Aorta (tissue), 5 donors: ENCODE results near the gene REXO4. TPM values are rescaled to one million over a fixed set of nuclear protein-coding genes. Genes with fewer than 3 reads are reported as not detected.

Experiments used
- ATAC-seq: fragments of 200-7000 bp; cut with Tn5 transposase; one replicate; pipeline ENCODE4 v1.9.1; 2022; ENCODE audit warnings: moderate library complexity; ENCODE audit not compliant: low FRiP score
- DNase-seq, 2 donors: peaks; one replicate each; pipeline ENCODE4 v3.0.0-alpha.2; 2020
- H3K27ac ChIP-seq, 2 donors: one replicate each; pipeline ENCODE4 v1.5.1; 2013; ENCODE audit warnings: low read length in 2 of 2, mild to moderate bottlenecking in 2 of 2, moderate library complexity in 2 of 2, control low read depth in 1 of 2, inconsistent platforms in 1 of 2, low read depth in 1 of 2
- H3K27me3 ChIP-seq, 2 donors: one replicate each; pipeline ENCODE4 v1.6.1; 2013; ENCODE audit warnings: control low read depth in 1 of 2, low read length in 1 of 2, mild to moderate bottlenecking in 1 of 2, moderate library complexity in 1 of 2; ENCODE audit not compliant: insufficient read depth in 2 of 2, control insufficient read depth in 1 of 2
- H3K36me3 ChIP-seq, 2 donors: one replicate each; pipeline ENCODE4 v1.6.1; 2013; ENCODE audit warnings: control low read depth in 1 of 2, low read length in 1 of 2, mild to moderate bottlenecking in 1 of 2; ENCODE audit not compliant: insufficient read depth in 2 of 2, control insufficient read depth in 1 of 2
- H3K4me1 ChIP-seq, 2 donors: one replicate each; pipeline ENCODE4 v1.6.1; 2013; ENCODE audit warnings: low read length in 2 of 2, control low read depth in 1 of 2, mild to moderate bottlenecking in 1 of 2, moderate library complexity in 1 of 2; ENCODE audit not compliant: insufficient read depth in 2 of 2, control insufficient read depth in 1 of 2
- H3K4me3 ChIP-seq, 2 donors: one replicate each; pipeline ENCODE4 v1.5.1; 2013; ENCODE audit warnings: low read length in 2 of 2, control low read depth in 1 of 2, mild to moderate bottlenecking in 1 of 2
- H3K9me3 ChIP-seq: one replicate; pipeline ENCODE4 v1.6.1; 2013; ENCODE audit warnings: mild to moderate bottlenecking, low read length; ENCODE audit not compliant: control insufficient read depth
- WGBS, 2 donors: extraction: QIAGEN DNeasy Blood & Tissue Kit; methylation state at CpG; one replicate each; pipeline ENCODE4 v1.1.7; 2013; 5-methylcytosine and 5-hydroxymethylcytosine counted together
- intact Hi-C, 2 donors: fragments of 100-400 bp; cut with DNase I; formaldehyde crosslinking; loops; one replicate each; pipeline versions ENCODE4 v1.14.2 to v1.15.0; 2022
- polyA plus RNA-seq, 2 donors: library from polyadenylated mRNA; stranded (reverse); fragments of 200-250 nt; gene quantifications; one replicate each; pipeline ENCODE4 v1.2.3, GENCODE V29; 2013
- total RNA-seq, 2 donors: library from RNA; stranded (reverse); fragmentation: NEBNext Ultra II Directional; extraction: Animal tissue kit (Norgen Biotek cat#: 25700); gene quantifications; one replicate each; pipeline ENCODE4 v1.2.1, GENCODE V29; 2021
- donor health status: healthy with polysubstance abuse.
- donor health status: Bipolar disorder and iron deficiency.
- donor health status: DM: no; HTN: no; CAD: no.
- donor health status: DM: no; HTN: no; CAD: no.
- donor health status: DM: yes; HTN: yes; CAD: no.

The REXO4 gene
- total and polyA plus RNA-seq, 4 donors = 10.8 to 19.1 (median 14.3) TPM

GRCh38 chr9:133367221-133367620 lies 50.6 kb downstream of the REXO4 start:
- H3K27me3 ChIP-seq = no peaks in the 10 kb centered on the region
- ATAC-seq = no peak
- 87 to 89% methylated on average over 22 of the region's 22 CpGs for WGBS, 2 donors
- peaks cover 0 to 10% of the 10 kb centered on the region in 2 donors for H3K36me3 ChIP-seq
- no peaks in the 10 kb centered on the region for H3K4me1 ChIP-seq
- H3K4me3 ChIP-seq = no peak overlapping the region
- no peaks in the 10 kb centered on the region for H3K9me3 ChIP-seq
- H3K27ac ChIP-seq = no peak overlapping the region
- DNase-seq = no peak
- intact Hi-C loops = no loop called here

DNA sequence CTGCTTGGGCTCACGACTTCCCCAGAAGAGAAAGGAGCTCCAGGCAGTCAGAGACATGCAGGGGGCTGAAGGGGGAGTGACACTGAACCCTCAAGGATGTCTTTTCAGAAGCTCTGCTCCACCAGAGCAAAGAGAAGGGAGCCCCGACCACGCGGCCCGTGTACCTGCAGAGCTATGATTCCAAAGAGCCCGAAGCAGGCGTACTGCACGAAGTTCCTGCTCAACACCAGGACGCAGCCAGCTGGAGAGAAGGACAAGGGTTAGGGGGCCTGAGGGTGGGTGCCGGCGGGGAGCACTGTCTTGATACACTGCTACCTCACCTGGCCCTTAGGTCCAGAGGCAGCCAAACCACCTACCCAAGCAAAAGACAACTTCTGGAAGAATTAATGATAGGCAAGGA lies 51.4 kb downstream of the REXO4 start:
- ATAC-seq (no peak), DNase-seq (no peak)
- 86 to 88% methylated on average over 11 of the region's 11 CpGs for WGBS, 2 donors
- no peaks in the 10 kb centered on the region for H3K27me3 ChIP-seq
- H3K36me3 ChIP-seq = peaks cover 0 to 10% of the 10 kb centered on the region in 2 donors
- H3K9me3 ChIP-seq = no peaks in the 10 kb centered on the region
- H3K4me1 ChIP-seq = no peaks in the 10 kb centered on the region
- H3K4me3 ChIP-seq = no peak overlapping the region
- no peak overlapping the region for H3K27ac ChIP-seq
- intact Hi-C loops = no loop called here

DNA sequence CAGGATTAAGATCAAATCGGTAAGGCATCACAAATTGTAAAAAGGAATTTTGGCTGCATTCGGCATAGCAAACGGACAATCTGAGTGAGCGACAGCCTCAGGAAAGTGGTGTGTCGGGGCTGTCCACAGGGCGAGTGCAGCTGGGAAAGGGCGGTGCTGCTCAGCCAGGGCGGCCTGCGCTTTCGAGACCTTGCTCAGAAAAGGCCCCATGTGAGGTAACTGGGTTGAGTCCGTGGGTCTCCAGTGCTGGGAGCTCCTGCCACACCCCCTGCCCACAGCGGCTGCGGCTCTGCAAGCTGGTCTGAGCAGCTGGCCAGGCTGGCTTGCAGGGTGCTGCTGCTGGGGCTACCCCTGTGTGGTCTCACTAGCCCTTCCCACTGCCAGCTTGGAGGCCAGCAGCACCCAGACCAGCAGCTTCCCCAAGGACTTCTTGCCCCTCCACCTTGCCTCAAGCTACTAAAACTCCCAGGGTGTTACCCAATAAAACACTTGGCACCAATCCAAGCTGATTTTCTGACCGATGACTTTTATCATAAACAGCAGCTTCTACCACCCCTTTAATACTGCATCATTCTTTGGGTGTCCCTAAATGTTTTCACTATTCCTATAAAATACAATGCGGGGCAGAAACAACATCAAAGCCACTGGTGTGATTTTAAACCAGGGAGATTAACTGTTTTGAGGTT lies 55.3 kb downstream of the REXO4 start:
- WGBS, 2 donors = 89% methylated on average over 15 of the region's 15 CpGs
- ATAC-seq (no peak), DNase-seq (no peak)
- intact Hi-C loops = no loop called here
- H3K4me1 ChIP-seq = no peaks in the 10 kb centered on the region
- H3K27ac ChIP-seq = no peak overlapping the region
- H3K9me3 ChIP-seq = no peaks in the 10 kb centered on the region
- H3K36me3 ChIP-seq = peaks cover 0 to 10% of the 10 kb centered on the region in 2 donors
- H3K27me3 ChIP-seq = no peaks in the 10 kb centered on the region
- no peak overlapping the region for H3K4me3 ChIP-seq

DNA sequence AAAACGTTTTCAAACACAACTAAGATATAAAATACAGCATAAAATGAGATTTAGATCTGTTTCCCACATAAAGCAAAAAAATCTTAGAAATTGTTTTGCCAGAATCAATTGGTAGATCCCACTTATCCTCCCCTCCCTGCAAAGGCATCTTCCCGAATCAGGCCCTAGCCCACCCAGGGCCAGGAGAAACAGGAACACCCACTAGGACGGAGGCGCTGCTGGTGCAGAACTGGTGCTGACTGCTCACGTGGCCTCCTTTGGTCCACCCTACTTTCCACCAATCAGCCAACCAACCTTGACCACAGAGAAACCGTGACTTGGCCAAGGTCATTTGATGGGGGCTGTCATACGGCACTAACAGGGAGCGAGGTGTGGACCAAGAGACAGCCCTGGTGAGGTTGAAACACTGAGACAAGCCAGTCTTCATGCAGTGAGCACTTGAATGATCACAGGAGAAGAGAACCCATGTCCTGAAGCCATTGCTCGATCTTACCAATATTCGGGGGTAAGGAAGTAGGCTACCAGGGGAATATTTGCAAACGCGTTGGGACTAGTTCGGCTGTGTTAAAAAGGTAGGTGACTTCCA lies 56.2 kb downstream of the REXO4 start:
- ATAC-seq (no peak), DNase-seq (no peak)
- H3K9me3 ChIP-seq = no peaks in the 10 kb centered on the region
- 75 to 77% methylated on average over 13 of the region's 13 CpGs for WGBS, 2 donors
- no peak overlapping the region for H3K4me3 ChIP-seq
- no peaks in the 10 kb centered on the region for H3K27me3 ChIP-seq
- H3K4me1 ChIP-seq = no peaks in the 10 kb centered on the region
- intact Hi-C loops = no loop called here
- H3K36me3 ChIP-seq = peaks cover 0 to 10% of the 10 kb centered on the region in 2 donors
- no peak overlapping the region for H3K27ac ChIP-seq

DNA sequence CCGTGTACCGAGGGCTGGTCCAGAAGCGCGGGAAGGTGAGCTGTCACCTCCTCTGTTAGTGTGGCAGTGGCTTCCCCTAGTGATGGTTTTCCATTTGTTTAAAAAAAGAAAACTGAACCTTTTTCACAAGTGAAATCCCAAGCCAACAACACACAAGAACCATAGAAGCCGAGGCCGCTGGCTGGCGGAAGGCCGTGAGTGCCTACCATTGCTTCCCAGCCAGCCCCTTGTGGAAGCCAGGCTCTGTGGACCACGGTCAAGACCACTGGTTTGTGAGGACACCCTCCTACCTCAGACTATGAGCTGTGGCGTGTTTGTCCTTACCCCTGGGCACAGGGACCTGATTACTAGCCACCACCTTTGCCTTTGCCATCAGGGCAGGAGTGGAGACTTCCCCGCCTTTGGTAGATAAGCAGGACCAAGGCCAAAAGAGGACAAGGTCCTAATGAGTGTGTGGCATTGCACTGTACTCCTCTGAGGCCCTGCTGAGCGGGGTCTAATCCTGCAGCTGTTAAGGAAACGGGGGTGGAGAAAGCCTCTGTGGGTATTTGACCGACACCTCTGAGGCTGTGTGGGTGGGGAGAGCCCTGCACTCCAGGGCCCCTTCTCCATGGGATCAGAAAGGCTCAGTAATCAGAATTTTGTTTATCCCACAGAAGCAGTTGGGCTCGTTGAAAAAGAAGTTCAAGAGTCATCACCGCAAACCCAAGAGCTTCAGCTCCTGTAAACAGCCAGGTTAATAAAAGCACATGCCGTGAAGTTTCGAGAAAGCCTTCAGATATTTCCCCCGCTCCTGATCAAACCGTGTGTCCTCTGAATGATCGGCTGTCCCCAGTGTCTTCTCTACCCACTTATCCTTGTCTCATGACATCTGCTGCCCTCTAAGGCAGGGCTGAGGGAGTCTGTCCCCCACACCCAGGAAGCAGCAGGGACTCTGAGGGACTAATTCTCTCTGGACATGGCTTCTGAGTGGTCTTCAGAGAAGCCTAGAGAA lies 57.1 kb downstream of the REXO4 start:
- ATAC-seq = no peak
- H3K27me3 ChIP-seq = no peaks in the 10 kb centered on the region
- no peak for DNase-seq
- H3K27ac ChIP-seq = no peak overlapping the region
- H3K4me1 ChIP-seq = no peaks in the 10 kb centered on the region
- intact Hi-C loops = no loop called here
- no peak overlapping the region for H3K4me3 ChIP-seq
- peaks cover 0 to 9% of the 10 kb centered on the region in 2 donors for H3K36me3 ChIP-seq
- no peaks in the 10 kb centered on the region for H3K9me3 ChIP-seq
- WGBS, 2 donors = 77 to 78% methylated on average over 21 of the region's 21 CpGs

DNA sequence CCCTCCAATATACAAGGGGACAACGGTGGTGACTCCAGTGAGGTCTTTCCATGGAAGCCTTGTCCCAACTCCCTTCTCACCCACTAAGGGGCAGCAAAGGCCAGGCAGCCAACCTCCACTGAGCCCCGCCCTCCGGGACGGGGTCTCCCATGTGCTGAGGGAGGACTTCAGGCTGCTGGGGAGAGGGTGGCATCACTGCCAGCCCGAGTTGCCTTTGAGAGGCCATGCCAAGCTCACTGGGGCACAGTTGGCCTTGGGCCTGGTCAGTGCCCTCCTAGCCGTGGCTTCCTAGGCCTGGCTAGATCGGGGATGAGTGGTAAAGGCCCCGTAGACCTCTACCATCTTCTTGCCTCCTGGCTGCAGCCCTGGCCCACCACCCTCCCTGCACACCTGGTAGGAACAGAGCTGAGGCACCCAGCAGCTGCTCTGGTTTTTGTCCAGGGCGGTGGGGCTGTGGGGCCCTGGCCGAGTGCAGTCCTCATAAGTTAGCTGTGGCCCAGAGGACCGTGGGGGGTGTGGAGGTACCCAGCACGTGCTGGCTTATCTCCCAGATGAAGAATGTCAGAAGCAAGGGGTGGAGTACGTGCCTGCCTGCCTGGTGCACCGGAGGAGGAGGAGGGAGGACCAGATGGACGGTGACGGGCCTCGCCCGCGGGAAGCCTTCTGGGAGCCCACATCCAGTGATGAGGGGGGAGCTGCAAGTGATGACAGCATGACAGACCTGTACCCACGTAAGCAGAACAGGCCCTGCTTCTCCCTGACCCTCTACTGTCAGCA lies 58.2 kb downstream of the REXO4 start:
- intact Hi-C loops = loop anchor here (5.0 to 10.0 kb wide), 2 partner anchors 55 to 58 kb away; partner anchors contain the start of gene REXO4 (in 2 of the 2)
- Histone ChIP-seq H3K4me3 (no peak overlapping the region), H3K4me1 (no peaks in the 10 kb centered on the region), H3K9me3 (no peaks in the 10 kb centered on the region), H3K27me3 (no peaks in the 10 kb centered on the region), H3K36me3 (peaks cover 0 to 5% of the 10 kb centered on the region in 2 donors), H3K27ac (no peak overlapping the region)
- 49 to 52% methylated on average over 19 to 20 of the region's 20 CpGs for WGBS, 2 donors
- ATAC-seq (no peak), DNase-seq (no peak)

- intact Hi-C loops = loop anchor here (5.0 to 10.0 kb wide), 2 partner anchors 57 to 60 kb away; partner anchors contain the start of gene REXO4 (in 2 of the 2)
- Histone ChIP-seq H3K4me3 (no peak overlapping the region), H3K9me3 (no peaks in the 10 kb centered on the region), H3K4me1 (no peaks in the 10 kb centered on the region), H3K27ac (no peak overlapping the region), H3K36me3 (no peaks in the 10 kb centered on the region), H3K27me3 (no peaks in the 10 kb centered on the region)
- 83% methylated on average over 14 of the region's 14 CpGs for WGBS, 2 donors
- no peak for DNase-seq
- ATAC-seq = no peak
Observed at GRCh38 chr9:133357656-133358055, 60.2 kb downstream of the REXO4 start.
